Right lobe of liver (tissue), 4 donors: ENCODE results near the gene OSMR.

Source experiments
- POLR2A ChIP-seq: fragments of 450-650 bp; IDR thresholded peaks from one replicate; pipeline ENCODE4 v1.6.1; 2017; ENCODE audit warnings: antibody characterized with exemption, mild to moderate bottlenecking
- TF ChIP-seq, protein P1 (sequence below), 4 donors: fragments of 200-600 bp in 3 of 4; fragments of 450-650 bp in 1 of 4; IDR thresholded peaks; one replicate each; pipeline versions ENCODE4 v1.5.1 to v1.8.0; 2016 to 2022; ENCODE audit warnings: antibody characterized with exemption in 4 of 4, mild to moderate bottlenecking in 2 of 4
- donor health status: DM: no; HTN: no; CAD: no.
- donor health status: DM: no; HTN: no; CAD: no.
- donor health status: DM: no; HTN: yes; CAD: no.

DNA sequence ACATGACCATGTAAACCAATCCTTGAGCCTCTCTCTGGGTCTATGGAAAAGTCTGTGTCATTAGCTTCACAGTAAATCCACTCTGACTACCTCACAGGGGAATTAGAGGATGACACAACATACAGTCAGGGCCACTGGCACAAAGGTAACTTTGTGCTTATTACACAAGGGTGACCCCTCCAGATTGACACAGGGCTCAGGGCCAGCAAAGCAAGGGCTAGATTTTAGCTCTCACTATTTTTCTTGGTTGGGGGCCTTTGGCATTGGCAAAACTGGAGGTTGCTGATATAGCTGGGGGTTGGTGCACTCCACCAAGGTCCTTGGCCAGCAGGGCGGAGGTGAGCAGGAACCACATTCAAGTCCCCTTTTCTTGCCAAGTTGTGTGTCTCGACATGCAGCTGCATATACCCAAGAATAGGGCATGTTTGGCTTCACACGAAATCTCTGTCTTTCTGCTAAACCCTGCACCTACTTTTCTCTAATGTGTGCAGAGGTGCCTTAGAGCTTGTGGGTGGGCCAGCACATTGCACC is 15.2 kb upstream of the OSMR start:
- TF ChIP-seq, protein P1, sequence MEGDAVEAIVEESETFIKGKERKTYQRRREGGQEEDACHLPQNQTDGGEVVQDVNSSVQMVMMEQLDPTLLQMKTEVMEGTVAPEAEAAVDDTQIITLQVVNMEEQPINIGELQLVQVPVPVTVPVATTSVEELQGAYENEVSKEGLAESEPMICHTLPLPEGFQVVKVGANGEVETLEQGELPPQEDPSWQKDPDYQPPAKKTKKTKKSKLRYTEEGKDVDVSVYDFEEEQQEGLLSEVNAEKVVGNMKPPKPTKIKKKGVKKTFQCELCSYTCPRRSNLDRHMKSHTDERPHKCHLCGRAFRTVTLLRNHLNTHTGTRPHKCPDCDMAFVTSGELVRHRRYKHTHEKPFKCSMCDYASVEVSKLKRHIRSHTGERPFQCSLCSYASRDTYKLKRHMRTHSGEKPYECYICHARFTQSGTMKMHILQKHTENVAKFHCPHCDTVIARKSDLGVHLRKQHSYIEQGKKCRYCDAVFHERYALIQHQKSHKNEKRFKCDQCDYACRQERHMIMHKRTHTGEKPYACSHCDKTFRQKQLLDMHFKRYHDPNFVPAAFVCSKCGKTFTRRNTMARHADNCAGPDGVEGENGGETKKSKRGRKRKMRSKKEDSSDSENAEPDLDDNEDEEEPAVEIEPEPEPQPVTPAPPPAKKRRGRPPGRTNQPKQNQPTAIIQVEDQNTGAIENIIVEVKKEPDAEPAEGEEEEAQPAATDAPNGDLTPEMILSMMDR (IDR thresholded peaks at IDR 0.05), result no peak
- TF ChIP-seq POLR2A, result no peak
